Neural cell (in vitro differentiated cells): ENCODE results near the gene GPR157.

Experiments
- EP300 ChIP-seq: fragments of 450-650 bp; conservative IDR thresholded peaks from 2 replicates; pipeline ENCODE4 v1.6.1; 2014; ENCODE audit warnings: antibody characterized with exemption, mild to moderate bottlenecking, moderate library complexity; ENCODE audit not compliant: poor library complexity, severe bottlenecking
- EZH2 ChIP-seq: fragments of 200-600, 300-800 bp; shearing (Covaris generic), sonication (generic); IDR thresholded peaks from 2 replicates; pipeline ENCODE4 v1.6.1; 2014; ENCODE audit warnings: antibody characterized with exemption, low read length, borderline replicate concordance, mild to moderate bottlenecking; ENCODE audit not compliant: insufficient read depth, poor library complexity, severe bottlenecking
- POLR2AphosphoS5 ChIP-seq: IDR thresholded peaks from 2 replicates; pipeline ENCODE4 v1.6.1; 2012
- SMC3 ChIP-seq: fragments of 450-650 bp; conservative IDR thresholded peaks from 2 replicates; pipeline ENCODE4 v1.6.1; 2014; ENCODE audit warnings: antibody characterized with exemption, mild to moderate bottlenecking, moderate library complexity; ENCODE audit not compliant: poor library complexity
- TAF1 ChIP-seq: IDR thresholded peaks from 2 replicates; pipeline ENCODE4 v1.6.1; 2012; ENCODE audit warnings: low read depth
- TF ChIP-seq, protein P1 (sequence below): fragments of 450-650 bp; IDR thresholded peaks from 2 replicates; pipeline ENCODE4 v1.5.1; 2014; ENCODE audit warnings: antibody characterized with exemption, mild to moderate bottlenecking, moderate library complexity; ENCODE audit not compliant: poor library complexity, severe bottlenecking
- TF ChIP-seq, protein P2 (sequence below): IDR thresholded peaks from 2 replicates; pipeline ENCODE4 v1.6.1; 2012; ENCODE audit warnings: borderline replicate concordance

DNA sequence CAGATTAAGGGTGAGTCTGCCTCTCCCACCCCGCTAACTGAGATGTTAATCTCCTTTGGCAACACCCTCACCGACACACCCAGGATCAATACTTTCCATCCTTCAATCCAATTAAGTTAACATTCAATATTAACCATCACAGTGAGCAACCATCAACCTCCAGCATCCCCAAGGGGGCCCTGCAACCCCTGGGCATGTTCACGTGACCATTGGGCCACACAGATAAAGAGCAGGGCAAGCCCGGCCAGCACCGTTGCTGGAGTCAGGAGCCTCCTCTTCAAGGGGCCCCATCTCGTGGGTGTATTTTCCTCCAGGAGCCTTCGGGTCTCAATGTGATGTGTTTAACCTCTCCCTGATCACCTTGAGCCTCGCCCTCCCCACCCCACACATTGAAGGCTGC, 8.0 kb upstream of the GPR157 start:
- TF ChIP-seq POLR2AphosphoS5 (no peak), EZH2 (no peak), TAF1 (no peak), EP300 (no peak), SMC3 (no peak)
- TF ChIP-seq, protein P1, sequence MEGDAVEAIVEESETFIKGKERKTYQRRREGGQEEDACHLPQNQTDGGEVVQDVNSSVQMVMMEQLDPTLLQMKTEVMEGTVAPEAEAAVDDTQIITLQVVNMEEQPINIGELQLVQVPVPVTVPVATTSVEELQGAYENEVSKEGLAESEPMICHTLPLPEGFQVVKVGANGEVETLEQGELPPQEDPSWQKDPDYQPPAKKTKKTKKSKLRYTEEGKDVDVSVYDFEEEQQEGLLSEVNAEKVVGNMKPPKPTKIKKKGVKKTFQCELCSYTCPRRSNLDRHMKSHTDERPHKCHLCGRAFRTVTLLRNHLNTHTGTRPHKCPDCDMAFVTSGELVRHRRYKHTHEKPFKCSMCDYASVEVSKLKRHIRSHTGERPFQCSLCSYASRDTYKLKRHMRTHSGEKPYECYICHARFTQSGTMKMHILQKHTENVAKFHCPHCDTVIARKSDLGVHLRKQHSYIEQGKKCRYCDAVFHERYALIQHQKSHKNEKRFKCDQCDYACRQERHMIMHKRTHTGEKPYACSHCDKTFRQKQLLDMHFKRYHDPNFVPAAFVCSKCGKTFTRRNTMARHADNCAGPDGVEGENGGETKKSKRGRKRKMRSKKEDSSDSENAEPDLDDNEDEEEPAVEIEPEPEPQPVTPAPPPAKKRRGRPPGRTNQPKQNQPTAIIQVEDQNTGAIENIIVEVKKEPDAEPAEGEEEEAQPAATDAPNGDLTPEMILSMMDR = no peak
- TF ChIP-seq, protein P2, sequence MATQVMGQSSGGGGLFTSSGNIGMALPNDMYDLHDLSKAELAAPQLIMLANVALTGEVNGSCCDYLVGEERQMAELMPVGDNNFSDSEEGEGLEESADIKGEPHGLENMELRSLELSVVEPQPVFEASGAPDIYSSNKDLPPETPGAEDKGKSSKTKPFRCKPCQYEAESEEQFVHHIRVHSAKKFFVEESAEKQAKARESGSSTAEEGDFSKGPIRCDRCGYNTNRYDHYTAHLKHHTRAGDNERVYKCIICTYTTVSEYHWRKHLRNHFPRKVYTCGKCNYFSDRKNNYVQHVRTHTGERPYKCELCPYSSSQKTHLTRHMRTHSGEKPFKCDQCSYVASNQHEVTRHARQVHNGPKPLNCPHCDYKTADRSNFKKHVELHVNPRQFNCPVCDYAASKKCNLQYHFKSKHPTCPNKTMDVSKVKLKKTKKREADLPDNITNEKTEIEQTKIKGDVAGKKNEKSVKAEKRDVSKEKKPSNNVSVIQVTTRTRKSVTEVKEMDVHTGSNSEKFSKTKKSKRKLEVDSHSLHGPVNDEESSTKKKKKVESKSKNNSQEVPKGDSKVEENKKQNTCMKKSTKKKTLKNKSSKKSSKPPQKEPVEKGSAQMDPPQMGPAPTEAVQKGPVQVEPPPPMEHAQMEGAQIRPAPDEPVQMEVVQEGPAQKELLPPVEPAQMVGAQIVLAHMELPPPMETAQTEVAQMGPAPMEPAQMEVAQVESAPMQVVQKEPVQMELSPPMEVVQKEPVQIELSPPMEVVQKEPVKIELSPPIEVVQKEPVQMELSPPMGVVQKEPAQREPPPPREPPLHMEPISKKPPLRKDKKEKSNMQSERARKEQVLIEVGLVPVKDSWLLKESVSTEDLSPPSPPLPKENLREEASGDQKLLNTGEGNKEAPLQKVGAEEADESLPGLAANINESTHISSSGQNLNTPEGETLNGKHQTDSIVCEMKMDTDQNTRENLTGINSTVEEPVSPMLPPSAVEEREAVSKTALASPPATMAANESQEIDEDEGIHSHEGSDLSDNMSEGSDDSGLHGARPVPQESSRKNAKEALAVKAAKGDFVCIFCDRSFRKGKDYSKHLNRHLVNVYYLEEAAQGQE = no peak
